PC-3 (cell line): ENCODE results near the gene KRTAP29-1. TPM values are rescaled to one million over a fixed set of nuclear protein-coding genes. Genes with fewer than 3 reads are reported as not detected.

ENCODE experiments used
- ATAC-seq: fragments of 200-7000 bp; cut with Tn5 transposase; 2 replicates; pipeline ENCODE4 v1.9.1; 2020; ENCODE audit warnings: mild to moderate bottlenecking, moderate library complexity
- BruUV-seq: library from RNA; stranded (reverse); fragments of 400-500 nt; replicated peaks from 2 replicates; lab custom pipeline; 2021; lab: Mats Ljungman, UMichigan
- CTCF ChIA-PET: fragments of 300-600 bp; sonication (Branson Sonifier 250); formaldehyde crosslinking; loops from one replicate; lab custom pipeline; 2022; ENCODE audit warnings: antibody characterized with exemption; lab: Charles Lee
- POLR2A ChIA-PET: fragments of 300-600 bp; sonication (Branson Sonifier 250); formaldehyde crosslinking; loops from one replicate; lab custom pipeline; 2022; ENCODE audit warnings: antibody characterized with exemption; ENCODE audit not compliant: unreplicated experiment; lab: Charles Lee
- DNase-seq: peaks from one replicate; pipeline ENCODE4 v3.0.0-alpha.2; 2015
- H2AFZ ChIP-seq: fragments of 300-600 bp; sonication (generic); 2 replicates; pipeline ENCODE4 v1.6.0; 2016; ENCODE audit warnings: antibody characterized with exemption, low read length
- H3F3A ChIP-seq: fragments of 300-600 bp; sonication (generic); one replicate; pipeline ENCODE4 v1.6.0; 2017; ENCODE audit warnings: antibody characterized with exemption, low read length, control low read depth, mild to moderate bottlenecking; ENCODE audit not compliant: unreplicated experiment
- H3K27ac ChIP-seq: fragments of 300-600 bp; sonication (generic); 2 replicates; pipeline ENCODE4 v1.5.1; 2016; ENCODE audit warnings: mild to moderate bottlenecking, low read length
- H3K27me3 ChIP-seq: fragments of 300-600 bp; sonication (generic); 2 replicates; pipeline ENCODE4 v1.6.1; 2016; ENCODE audit warnings: low read length, mixed read lengths
- H3K36me3 ChIP-seq: fragments of 300-600 bp; sonication (generic); 2 replicates; pipeline ENCODE4 v1.6.1; 2016; ENCODE audit warnings: low read depth, mixed run types, low read length, mixed read lengths
- H3K4me1 ChIP-seq: fragments of 300-600 bp; sonication (generic); 2 replicates; pipeline ENCODE4 v1.5.1; 2016; ENCODE audit warnings: low read length; ENCODE audit not compliant: insufficient read depth
- H3K4me2 ChIP-seq: fragments of 300-600 bp; sonication (generic); 2 replicates; pipeline ENCODE4 v1.6.0; 2016; ENCODE audit warnings: low read length
- H3K4me3 ChIP-seq: fragments of 300-600 bp; sonication (generic); 2 replicates; pipeline ENCODE4 v1.5.1; 2016; ENCODE audit warnings: mild to moderate bottlenecking, low read length, mixed read lengths
- H3K79me2 ChIP-seq: fragments of 300-600 bp; sonication (generic); 2 replicates; pipeline ENCODE4 v1.6.1; 2017; ENCODE audit warnings: low read length, mixed read lengths
- H3K9ac ChIP-seq: fragments of 300-600 bp; sonication (generic); 2 replicates; pipeline ENCODE4 v1.6.0; 2016; ENCODE audit warnings: mild to moderate bottlenecking, low read length
- H3K9me2 ChIP-seq: fragments of 300-600 bp; sonication (generic); replicated peaks from 2 replicates; pipeline ENCODE4 v1.6.1; 2016; ENCODE audit warnings: mixed run types, low read length, mixed read lengths
- H3K9me3 ChIP-seq: fragments of 300-600 bp; sonication (generic); 2 replicates; pipeline ENCODE4 v1.6.1; 2016; ENCODE audit warnings: low read length, mixed read lengths
- H4K20me1 ChIP-seq: fragments of 300-600 bp; sonication (generic); 2 replicates; pipeline ENCODE4 v1.6.1; 2016; ENCODE audit warnings: low read length, mixed read lengths
- EZH2 ChIP-seq: fragments of 300-600 bp; sonication (generic); IDR thresholded peaks from one replicate; pipeline ENCODE4 v1.6.1; 2017; ENCODE audit warnings: antibody characterized with exemption, mild to moderate bottlenecking, low read length; ENCODE audit not compliant: unreplicated experiment
- EZH2phosphoT487 ChIP-seq: fragments of 300-600 bp; sonication (generic); IDR thresholded peaks from 2 replicates; pipeline ENCODE4 v1.6.1; 2018; ENCODE audit warnings: mild to moderate bottlenecking, antibody characterized with exemption, low read length, borderline replicate concordance
- intact Hi-C: fragments of 100-400 bp; cut with micrococcal nuclease; formaldehyde crosslinking; loops from 2 replicates; pipeline ENCODE4 v1.9.0; 2023
- total RNA-seq: library from RNA; depleted of rRNA; stranded (reverse); fragments of >200 nt; gene quantifications from 2 replicates; pipeline ENCODE4 v1.2.3, GENCODE V29; 2014
- TF ChIP-seq, protein P1 (sequence below): fragments of 300-600 bp; sonication (generic); conservative IDR thresholded peaks from 2 replicates; pipeline ENCODE4 v1.5.1; 2017; ENCODE audit warnings: antibody characterized with exemption, low read depth, mild to moderate bottlenecking, low read length

The KRTAP29-1 gene
- total RNA-seq, 1 experiment from 2014 or later = not detected

GRCh38 chr17:41304091-41304490 is 1.4 kb upstream of the KRTAP29-1 start:
- Histone ChIP-seq H3K27me3 (no peaks in the 10 kb centered on the region), H3K79me2 (no peaks in the 10 kb centered on the region), H3K36me3 (no peaks in the 10 kb centered on the region), H3F3A (no peaks in the 10 kb centered on the region), H3K9ac (no peak overlapping the region), H3K4me3 (no peak overlapping the region), H3K9me3 (no peaks in the 10 kb centered on the region), H3K4me1 (no peaks in the 10 kb centered on the region), H2AFZ (no peak overlapping the region), H3K9me2 (no peaks in the 10 kb centered on the region), H4K20me1 (no peaks in the 10 kb centered on the region), H3K4me2 (no peak overlapping the region), H3K27ac (no peak overlapping the region)
- ChIA-PET POLR2A (no interaction called here), CTCF (no interaction called here)
- no peak for TF ChIP-seq EZH2
- TF ChIP-seq, protein P1, sequence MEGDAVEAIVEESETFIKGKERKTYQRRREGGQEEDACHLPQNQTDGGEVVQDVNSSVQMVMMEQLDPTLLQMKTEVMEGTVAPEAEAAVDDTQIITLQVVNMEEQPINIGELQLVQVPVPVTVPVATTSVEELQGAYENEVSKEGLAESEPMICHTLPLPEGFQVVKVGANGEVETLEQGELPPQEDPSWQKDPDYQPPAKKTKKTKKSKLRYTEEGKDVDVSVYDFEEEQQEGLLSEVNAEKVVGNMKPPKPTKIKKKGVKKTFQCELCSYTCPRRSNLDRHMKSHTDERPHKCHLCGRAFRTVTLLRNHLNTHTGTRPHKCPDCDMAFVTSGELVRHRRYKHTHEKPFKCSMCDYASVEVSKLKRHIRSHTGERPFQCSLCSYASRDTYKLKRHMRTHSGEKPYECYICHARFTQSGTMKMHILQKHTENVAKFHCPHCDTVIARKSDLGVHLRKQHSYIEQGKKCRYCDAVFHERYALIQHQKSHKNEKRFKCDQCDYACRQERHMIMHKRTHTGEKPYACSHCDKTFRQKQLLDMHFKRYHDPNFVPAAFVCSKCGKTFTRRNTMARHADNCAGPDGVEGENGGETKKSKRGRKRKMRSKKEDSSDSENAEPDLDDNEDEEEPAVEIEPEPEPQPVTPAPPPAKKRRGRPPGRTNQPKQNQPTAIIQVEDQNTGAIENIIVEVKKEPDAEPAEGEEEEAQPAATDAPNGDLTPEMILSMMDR = no peak
- TF ChIP-seq EZH2phosphoT487 = no peak
- ATAC-seq (no peak), DNase-seq (no peak)
- intact Hi-C loops = no loop called here
- no TSS peak for BruUV-seq

DNA sequence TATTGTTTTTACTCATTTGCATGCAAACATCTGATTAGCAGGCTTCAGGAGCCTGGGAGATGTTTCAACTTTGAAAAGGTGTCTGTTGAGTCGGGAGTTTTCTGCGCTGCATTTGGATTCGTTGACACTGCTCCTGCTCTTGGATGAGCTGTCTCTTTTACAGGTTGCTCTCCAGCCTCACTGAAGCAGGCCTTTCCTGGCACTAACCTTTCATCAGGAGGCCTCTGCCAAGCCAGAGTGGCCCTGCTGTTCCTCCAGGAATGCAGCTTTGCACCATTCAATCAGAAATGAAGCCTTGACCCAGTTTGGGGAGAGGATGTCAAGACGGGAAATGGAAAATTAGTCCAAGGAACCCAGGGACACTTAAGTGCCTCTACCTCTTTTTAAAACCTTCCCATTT is 330 bp upstream of the KRTAP29-1 start:
- TF ChIP-seq, protein P1 = no peak
- no peak for TF ChIP-seq EZH2
- Histone ChIP-seq H3K4me1 (no peaks in the 10 kb centered on the region), H4K20me1 (no peaks in the 10 kb centered on the region), H3K79me2 (no peaks in the 10 kb centered on the region), H3K9me2 (no peaks in the 10 kb centered on the region), H3K36me3 (no peaks in the 10 kb centered on the region), H3K9me3 (no peaks in the 10 kb centered on the region), H2AFZ (no peak overlapping the region), H3F3A (no peaks in the 10 kb centered on the region), H3K4me3 (no peak overlapping the region), H3K4me2 (no peak overlapping the region), H3K27me3 (no peaks in the 10 kb centered on the region), H3K9ac (no peak overlapping the region), H3K27ac (no peak overlapping the region)
- no peak for ATAC-seq
- ChIA-PET CTCF (no interaction called here), POLR2A (no interaction called here)
- no peak for DNase-seq
- intact Hi-C loops = no loop called here
- BruUV-seq = no TSS peak

DNA sequence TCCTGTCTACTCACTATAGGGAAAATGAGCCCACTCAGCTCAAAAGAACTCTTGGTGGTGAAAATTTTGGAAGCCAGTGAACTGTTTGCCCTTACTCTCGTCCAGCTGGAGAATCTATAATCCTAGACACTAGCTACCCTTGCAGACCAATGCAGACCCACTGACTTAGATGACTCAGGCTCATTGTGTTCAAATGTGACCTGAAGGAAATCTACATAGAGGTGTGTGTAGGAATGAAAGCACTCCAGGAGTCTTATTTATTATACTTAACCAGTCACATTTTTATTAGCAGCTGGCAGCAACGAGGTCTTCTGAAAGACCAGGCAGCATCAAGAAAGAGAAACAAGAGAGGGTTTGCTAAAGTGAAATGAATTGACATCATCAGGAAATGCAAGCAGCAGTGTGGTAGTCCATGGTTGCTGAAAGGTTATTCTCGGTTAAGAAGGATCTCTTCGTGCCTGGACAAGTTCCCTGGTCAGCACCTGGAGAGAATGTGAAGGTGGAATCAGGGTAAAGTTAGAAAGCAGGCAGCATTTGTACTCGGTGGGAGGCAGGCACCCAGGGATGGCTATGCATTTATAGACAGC is 1.4 kb downstream of the KRTAP29-1 start:
- Histone ChIP-seq H3K27me3 (no peaks in the 10 kb centered on the region), H3K9ac (no peak overlapping the region), H4K20me1 (no peaks in the 10 kb centered on the region), H3K4me1 (no peaks in the 10 kb centered on the region), H3K27ac (no peak overlapping the region), H3K36me3 (no peaks in the 10 kb centered on the region), H3K9me2 (no peaks in the 10 kb centered on the region), H3K4me3 (no peak overlapping the region), H3K9me3 (no peaks in the 10 kb centered on the region), H3K79me2 (no peaks in the 10 kb centered on the region), H2AFZ (no peak overlapping the region), H3K4me2 (no peak overlapping the region), H3F3A (no peaks in the 10 kb centered on the region)
- intact Hi-C loops = no loop called here
- BruUV-seq = no TSS peak
- TF ChIP-seq EZH2phosphoT487 = no peak
- CTCF ChIA-PET = no interaction called here
- ATAC-seq = no peak
- DNase-seq = no peak
- POLR2A ChIA-PET = interaction anchor here (0.7 kb wide), 1 partner anchor 493 kb away, joined by 13 read pairs; no protein-coding TSS in a partner anchor
